ENCODE data around the gene KHSRP.

The KHSRP gene, protein sequence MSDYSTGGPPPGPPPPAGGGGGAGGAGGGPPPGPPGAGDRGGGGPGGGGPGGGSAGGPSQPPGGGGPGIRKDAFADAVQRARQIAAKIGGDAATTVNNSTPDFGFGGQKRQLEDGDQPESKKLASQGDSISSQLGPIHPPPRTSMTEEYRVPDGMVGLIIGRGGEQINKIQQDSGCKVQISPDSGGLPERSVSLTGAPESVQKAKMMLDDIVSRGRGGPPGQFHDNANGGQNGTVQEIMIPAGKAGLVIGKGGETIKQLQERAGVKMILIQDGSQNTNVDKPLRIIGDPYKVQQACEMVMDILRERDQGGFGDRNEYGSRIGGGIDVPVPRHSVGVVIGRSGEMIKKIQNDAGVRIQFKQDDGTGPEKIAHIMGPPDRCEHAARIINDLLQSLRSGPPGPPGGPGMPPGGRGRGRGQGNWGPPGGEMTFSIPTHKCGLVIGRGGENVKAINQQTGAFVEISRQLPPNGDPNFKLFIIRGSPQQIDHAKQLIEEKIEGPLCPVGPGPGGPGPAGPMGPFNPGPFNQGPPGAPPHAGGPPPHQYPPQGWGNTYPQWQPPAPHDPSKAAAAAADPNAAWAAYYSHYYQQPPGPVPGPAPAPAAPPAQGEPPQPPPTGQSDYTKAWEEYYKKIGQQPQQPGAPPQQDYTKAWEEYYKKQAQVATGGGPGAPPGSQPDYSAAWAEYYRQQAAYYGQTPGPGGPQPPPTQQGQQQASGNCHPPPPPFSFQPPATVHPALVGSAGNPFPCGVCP

DNA sequence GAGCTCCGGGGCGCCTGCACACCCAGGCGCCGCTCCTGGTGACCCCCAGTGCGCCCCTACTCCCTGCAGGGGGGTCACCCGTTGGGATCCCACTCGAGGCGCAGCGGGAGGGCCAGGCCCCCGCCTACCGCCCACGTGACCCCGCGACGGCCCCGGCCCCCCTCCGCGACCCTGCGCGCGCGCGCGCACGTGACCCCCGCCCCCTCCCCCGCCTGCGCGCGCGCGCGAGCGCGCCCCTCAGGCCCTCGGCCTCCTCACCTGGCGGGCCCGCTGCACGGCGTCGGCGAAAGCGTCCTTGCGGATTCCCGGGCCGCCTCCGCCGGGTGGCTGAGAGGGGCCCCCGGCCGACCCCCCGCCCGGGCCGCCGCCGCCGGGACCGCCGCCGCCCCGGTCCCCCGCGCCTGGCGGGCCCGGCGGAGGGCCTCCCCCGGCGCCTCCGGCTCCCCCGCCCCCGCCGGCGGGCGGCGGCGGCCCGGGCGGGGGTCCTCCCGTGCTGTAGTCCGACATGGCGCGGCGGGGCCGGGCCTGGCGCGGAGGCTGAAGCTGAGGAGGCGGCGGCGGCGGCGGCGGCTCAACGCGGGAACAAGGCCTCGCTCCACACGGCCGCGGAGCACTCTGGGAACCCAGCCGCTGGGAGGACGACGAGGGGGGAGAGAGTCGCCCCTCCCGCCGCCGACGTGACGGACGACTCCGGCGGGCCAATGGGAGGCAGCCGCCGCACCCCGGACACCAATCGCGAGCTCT is at the start of gene KHSRP:
KHSRP (minus strand) TSS at position 617 of the 744 bp plus-strand sequence; CDS start at position 507, 110 bp downstream.
- TF ChIP-seq HDGF (IDR thresholded peaks at IDR 0.05; ENCODE audit: borderline replicate concordance): no peak
- no peak for TF ChIP-seq ZNF384 (IDR thresholded peaks at IDR 0.05)
- peak; percentile 68; the same call in 1 of the 2 replicates for TF ChIP-seq FOXM1 (IDR thresholded peaks at IDR 0.05; ENCODE audit: borderline replicate concordance)
- no peak for TF ChIP-seq SP1 (IDR thresholded peaks at IDR 0.05)
- TF ChIP-seq SUZ12 (IDR thresholded peaks at IDR 0.05): no peak
- ChIA-PET POLR2A (interaction anchor here (0.5 to 2.4 kb wide), 18 partner anchors 9 to 556 kb away, joined by 3 to 14 read pairs (median 4); partner anchors contain the start of genes ALKBH7, CLPP, GTF2F1 and SLC25A23), CTCF (interaction anchor here (0.5 kb wide), 1 partner anchor 15 kb away, joined by 5 read pairs; no protein-coding TSS in a partner anchor)
- no peak for DNase-seq (ENCODE audit: extremely low spot score)

DNA sequence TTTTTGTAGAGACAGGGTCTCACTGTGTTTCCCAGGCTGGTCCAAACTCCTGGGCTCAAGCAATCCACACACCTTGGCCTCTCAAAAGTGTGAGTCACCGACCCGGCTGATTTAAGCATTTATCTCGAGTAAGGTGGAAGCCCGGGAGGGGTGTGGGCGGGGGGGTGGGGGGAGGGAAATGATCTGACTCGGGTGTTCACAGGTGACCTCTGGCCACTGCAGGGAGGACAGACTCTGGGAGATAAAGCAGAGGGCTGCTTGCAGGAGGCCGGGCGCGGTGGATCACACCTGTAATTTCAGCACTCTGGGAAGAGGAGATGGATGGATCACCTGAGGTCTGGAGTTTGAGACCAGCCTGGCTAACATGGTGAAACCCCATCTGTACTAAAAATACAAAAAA is 49.0 kb upstream of the KHSRP start:
- no peak for TF ChIP-seq FOXM1 (IDR thresholded peaks at IDR 0.05; ENCODE audit: borderline replicate concordance)
- no peak for TF ChIP-seq LEF1 (IDR thresholded peaks at IDR 0.05; ENCODE audit: borderline replicate concordance)
- TF ChIP-seq ZNF384 (IDR thresholded peaks at IDR 0.05): no peak
- no peak for TF ChIP-seq ELF4 (IDR thresholded peaks at IDR 0.05)
- no peak for TF ChIP-seq BHLHE40 (IDR thresholded peaks at IDR 0.05; ENCODE audit: borderline replicate concordance)
- TF ChIP-seq TARDBP (IDR thresholded peaks at IDR 0.05): no peak
- no peak for TF ChIP-seq L3MBTL2 (conservative IDR thresholded peaks at IDR 0.05)
- no peak for TF ChIP-seq NFRKB (IDR thresholded peaks at IDR 0.05)
- no peak for TF ChIP-seq ARNT (IDR thresholded peaks at IDR 0.05)
- no peak for TF ChIP-seq FOXA1 (IDR thresholded peaks at IDR 0.05)
- ChIA-PET POLR2A (no interaction called here), CTCF (no interaction called here)
- DNase-seq (ENCODE audit: extremely low spot score): no peak

GRCh38 chr19:6472713-6473112 is 48.1 kb upstream of the KHSRP start:
- CTCF ChIA-PET: no interaction called here
- POLR2A ChIA-PET: no interaction called here
- TF ChIP-seq ARNT (IDR thresholded peaks at IDR 0.05) (no peak), SUZ12 (IDR thresholded peaks at IDR 0.05) (no peak), FOXM1 (IDR thresholded peaks at IDR 0.05; ENCODE audit: borderline replicate concordance) (no peak), SP1 (IDR thresholded peaks at IDR 0.05) (no peak), HDGF (IDR thresholded peaks at IDR 0.05; ENCODE audit: borderline replicate concordance) (no peak), CTBP1 (IDR thresholded peaks at IDR 0.05; ENCODE audit: borderline replicate concordance) (no peak), NFRKB (IDR thresholded peaks at IDR 0.05) (no peak), PKNOX1 (IDR thresholded peaks at IDR 0.05) (no peak)
- DNase-seq (ENCODE audit: extremely low spot score): no peak

- TF ChIP-seq FOXK2 (IDR thresholded peaks at IDR 0.05) (no peak), HDGF (IDR thresholded peaks at IDR 0.05; ENCODE audit: borderline replicate concordance) (no peak), SUZ12 (IDR thresholded peaks at IDR 0.05) (no peak), ZNF384 (IDR thresholded peaks at IDR 0.05) (no peak), FOXM1 (IDR thresholded peaks at IDR 0.05; ENCODE audit: borderline replicate concordance) (no peak), ELF4 (IDR thresholded peaks at IDR 0.05) (no peak), NFRKB (IDR thresholded peaks at IDR 0.05) (no peak), SP1 (IDR thresholded peaks at IDR 0.05) (no peak), ARNT (IDR thresholded peaks at IDR 0.05) (no peak), BHLHE40 (IDR thresholded peaks at IDR 0.05; ENCODE audit: borderline replicate concordance) (no peak)
- DNase-seq (ENCODE audit: extremely low spot score): no peak
- ChIA-PET CTCF (no interaction called here), POLR2A (no interaction called here)
Observed at GRCh38 chr19:6471076-6471475, 46.5 kb upstream of the KHSRP start.

- TF ChIP-seq ZNF384 (IDR thresholded peaks at IDR 0.05) (no peak), TARDBP (IDR thresholded peaks at IDR 0.05) (no peak), PKNOX1 (IDR thresholded peaks at IDR 0.05) (no peak), L3MBTL2 (conservative IDR thresholded peaks at IDR 0.05) (no peak)
- ChIA-PET POLR2A (interaction anchor here (0.9 kb wide), 1 partner anchor 10 kb away, joined by 3 read pairs; the partner anchor contains the start of gene SLC25A23), CTCF (no interaction called here)
- DNase-seq (ENCODE audit: extremely low spot score): no peak
Observed at GRCh38 chr19:6470173-6470572, 45.6 kb upstream of the KHSRP start.

DNA sequence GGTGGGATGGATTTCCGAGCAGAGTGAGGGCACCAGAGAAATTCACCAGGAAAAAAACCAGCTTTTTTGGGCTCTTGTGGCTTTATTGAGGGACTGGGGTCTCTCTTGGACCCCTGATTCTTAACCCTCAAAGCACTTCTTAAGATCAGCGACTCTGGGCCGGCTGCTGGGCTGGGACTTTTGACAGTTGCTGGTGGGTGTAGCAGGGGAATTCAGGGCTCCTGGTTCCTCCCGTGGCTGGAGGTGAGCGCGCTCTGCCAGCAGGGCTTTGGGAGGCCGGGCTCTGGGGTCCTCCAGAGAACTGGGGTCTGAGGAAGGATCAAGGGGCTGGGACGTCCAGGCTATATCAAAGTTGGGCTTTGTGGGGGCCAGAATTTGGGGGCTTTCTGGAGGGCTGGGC is 42.8 kb upstream of the KHSRP start:
- POLR2A ChIA-PET: no interaction called here
- CTCF ChIA-PET: no interaction called here
- no peak for TF ChIP-seq NFRKB (IDR thresholded peaks at IDR 0.05)
- no peak for TF ChIP-seq LEF1 (IDR thresholded peaks at IDR 0.05; ENCODE audit: borderline replicate concordance)
- DNase-seq (ENCODE audit: extremely low spot score): no peak
